ENCODE data around the gene PHB1.

PHB1 gene

GRCh38 chr17:49362723-49363117 lies 52.0 kb downstream of the PHB1 start:
- no peak for TF ChIP-seq CTCF (IDR thresholded peaks at IDR 0.05; ENCODE audit: low read depth, low read length, missing control alignments)
- in situ Hi-C loops (cut with HindIII; ENCODE audit: low sequenced_read_pairs), result no loop called here
- H3K4me3 ChIP-seq (ENCODE audit: low read depth, low read length), result peak overlapping the region; percentile 88
- DNase-seq (ENCODE audit: low read depth), result no peak

DNA sequence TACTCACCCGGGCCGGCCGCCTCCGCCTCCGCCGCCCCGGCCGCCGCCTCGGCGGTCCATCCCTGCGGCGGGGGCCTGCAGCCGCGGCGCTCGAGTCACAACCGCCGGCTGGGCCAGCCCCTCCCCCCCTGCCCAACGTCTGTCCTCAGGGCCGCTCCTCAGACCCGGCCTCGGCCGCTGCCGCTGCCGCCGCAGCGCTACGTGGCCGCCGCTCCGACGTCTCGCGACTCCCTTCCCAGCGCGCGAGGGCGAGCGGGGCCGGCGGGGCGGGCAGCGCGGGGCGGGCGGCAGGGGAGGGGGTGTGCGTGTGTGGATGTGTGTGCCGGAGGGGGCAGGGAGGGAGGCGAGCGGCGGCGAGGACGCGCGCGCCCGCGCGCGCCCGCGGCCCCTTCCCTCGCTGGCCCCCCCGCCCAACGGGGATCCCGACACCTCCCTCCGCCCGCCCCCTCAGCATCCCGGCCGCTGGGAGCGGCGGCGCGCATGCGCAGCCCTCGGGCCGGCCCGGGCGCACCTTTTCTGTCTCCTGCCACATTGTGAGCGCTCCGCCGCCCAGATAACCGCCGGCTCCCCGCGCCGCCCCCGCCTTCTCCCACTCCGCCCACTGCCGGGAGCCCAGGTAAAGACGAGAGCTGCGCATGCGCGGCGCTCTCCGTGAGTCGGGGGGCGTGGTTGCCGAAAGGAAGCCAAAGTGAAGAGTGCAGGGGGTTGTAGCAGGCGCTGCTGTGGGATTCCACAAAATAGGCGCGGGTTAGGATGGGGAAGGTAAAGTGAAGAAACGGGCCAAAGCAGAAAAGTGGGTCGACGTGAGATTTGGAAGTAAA lies 52.6 kb downstream of the PHB1 start, which contains the start of gene ZNF652:
Gene ZNF652 (minus strand): TSS at position 349 of the 821 bp plus-strand sequence. CDS start 44,525 bp downstream, outside the sequence.
- H3K4me3 ChIP-seq (ENCODE audit: low read depth, low read length), result peak within 1 kb of the TSS; percentile 88
- no peak for TF ChIP-seq CTCF (IDR thresholded peaks at IDR 0.05; ENCODE audit: low read depth, low read length, missing control alignments)
- in situ Hi-C loops (cut with HindIII; ENCODE audit: low sequenced_read_pairs), result no loop called here
- DNase-seq (ENCODE audit: low read depth), result peak; percentile 42

- in situ Hi-C loops (cut with HindIII; ENCODE audit: low sequenced_read_pairs), result no loop called here
- no peak for DNase-seq (ENCODE audit: low read depth)
- H3K4me3 ChIP-seq (ENCODE audit: low read depth, low read length), result peak overlapping the region; percentile 88
- no peak for TF ChIP-seq CTCF (IDR thresholded peaks at IDR 0.05; ENCODE audit: low read depth, low read length, missing control alignments)
These were observed 53.4 kb downstream of the PHB1 start for GRCh38 chr17:49361129-49361901.

DNA sequence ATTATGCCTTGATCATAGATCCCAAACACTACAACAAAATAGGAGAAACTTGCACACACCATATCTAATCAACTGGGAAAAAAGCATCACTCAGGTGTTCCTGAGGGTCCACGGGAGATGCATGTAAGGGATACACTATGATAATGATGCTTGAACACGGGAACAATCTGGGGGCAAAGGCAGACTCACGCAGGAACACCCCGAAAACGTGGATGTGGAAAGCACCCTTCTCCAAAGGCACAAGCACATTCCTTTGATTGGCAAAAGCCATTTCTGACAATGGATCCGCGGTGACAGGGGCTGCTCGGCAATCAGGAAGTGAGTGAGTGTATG lies 53.9 kb downstream of the PHB1 start:
- no peak for TF ChIP-seq CTCF (IDR thresholded peaks at IDR 0.05; ENCODE audit: low read depth, low read length, missing control alignments)
- H3K4me3 ChIP-seq (ENCODE audit: low read depth, low read length), result peak overlapping the region; percentile 88
- in situ Hi-C loops (cut with HindIII; ENCODE audit: low sequenced_read_pairs), result no loop called here
- DNase-seq (ENCODE audit: low read depth), result no peak

- no peak for DNase-seq (ENCODE audit: low read depth)
- in situ Hi-C loops (cut with HindIII; ENCODE audit: low sequenced_read_pairs), result no loop called here
- H3K4me3 ChIP-seq (ENCODE audit: low read depth, low read length), result peak overlapping the region; percentile 88
- no peak for TF ChIP-seq CTCF (IDR thresholded peaks at IDR 0.05; ENCODE audit: low read depth, low read length, missing control alignments)
These were observed 54.5 kb downstream of the PHB1 start for GRCh38 chr17:49359990-49360795.

- in situ Hi-C loops (cut with HindIII; ENCODE audit: low sequenced_read_pairs), result no loop called here
- no peak overlapping the region for H3K4me3 ChIP-seq (ENCODE audit: low read depth, low read length)
- no peak for TF ChIP-seq CTCF (IDR thresholded peaks at IDR 0.05; ENCODE audit: low read depth, low read length, missing control alignments)
- DNase-seq (ENCODE audit: low read depth), result no peak
These were observed 55.9 kb downstream of the PHB1 start for GRCh38 chr17:49358641-49359247.

Data from astrocyte of the cerebellum (primary cell).